Ovary (tissue), 9 donors: Measurements from ENCODE around the gene PCBP1. TPM values are rescaled to one million over a fixed set of nuclear protein-coding genes. Genes with fewer than 3 reads are reported as not detected.

Experiments used
- DNase-seq, 5 donors: peaks; one replicate each; pipeline ENCODE4 v3.0.0-alpha.2; 2019 to 2020
- H3K27ac ChIP-seq, 2 donors: fragments of 200-600 bp; one replicate each; pipeline versions ENCODE4 v1.5.1 to v1.8.0; 2019 to 2022
- H3K27me3 ChIP-seq: fragments of 200-600 bp; one replicate; pipeline ENCODE4 v1.8.0; 2022
- H3K36me3 ChIP-seq: fragments of 200-600 bp; sonication (generic); one replicate; pipeline ENCODE4 v1.5.1; 2019
- H3K4me1 ChIP-seq: one replicate; pipeline ENCODE4 v1.8.1; 2013; ENCODE audit warnings: mild to moderate bottlenecking, moderate library complexity; ENCODE audit not compliant: insufficient read depth
- H3K4me3 ChIP-seq: fragments of 200-600 bp; sonication (generic); one replicate; pipeline ENCODE4 v1.5.1; 2017
- H3K9me3 ChIP-seq, 2 donors: fragments of 200-600 bp in 1 of 2; sonication (generic) in 1 of 2; one replicate each; pipeline versions ENCODE4 v1.5.1 to v1.8.1; 2013 to 2019; ENCODE audit warnings: mild to moderate bottlenecking in 1 of 2, moderate library complexity in 1 of 2
- EP300 ChIP-seq: sonication (generic); formaldehyde crosslinking; IDR thresholded peaks from one replicate; pipeline ENCODE4 v1.6.1; 2017; ENCODE audit warnings: antibody characterized with exemption
- POLR2A ChIP-seq: fragments of 450-650 bp; IDR thresholded peaks from one replicate; pipeline ENCODE4 v1.6.1; 2017; ENCODE audit warnings: antibody characterized with exemption, mild to moderate bottlenecking, moderate library complexity
- WGBS, 3 donors: extraction: QIAGEN DNeasy Blood & Tissue Kit in 1 of 3; methylation state at CpG; one replicate each; pipeline versions ENCODE4 v1.1.5 to v1.1.7; 2013 to 2017; 5-methylcytosine and 5-hydroxymethylcytosine counted together
- intact Hi-C, 4 donors: fragments of 100-400 bp; cut with DNase I; formaldehyde crosslinking; loops; one replicate each; pipeline versions ENCODE4 v1.11.0 to v1.15.1; 2022 to 2023
- polyA plus RNA-seq, 2 donors: library from polyadenylated mRNA; stranded (reverse); fragments of 200-250 nt in 1 of 2; fragments of 350-450 nt in 1 of 2; fragmentation: Illumina TruSeq in 1 of 2; extraction: RNeasy Lipid Tissue Mini Kit (QIAGEN cat#74804) in 1 of 2; gene quantifications; one replicate each; pipeline ENCODE4 v1.2.3, GENCODE V29; 2013 to 2014
- total RNA-seq, 7 donors: library from RNA; depleted of rRNA in 2 of 7; stranded (reverse); fragments of >200 nt in 2 of 7; fragmentation: NEBNext Ultra II Directional in 3 of 7; extraction: Animal tissue kit (Norgen Biotek cat#: 25700) in 3 of 7; gene quantifications; one replicate each; pipeline versions ENCODE4 v1.1.0 to v1.2.4, GENCODE V29; 2016 to 2023
- TF ChIP-seq, protein P1 (sequence below), 3 donors: fragments of 450-650 bp in 2 of 3; fragments of 200-600 bp in 1 of 3; IDR thresholded peaks; one replicate each; pipeline versions ENCODE4 v1.5.1 to v1.8.0; 2016 to 2022; ENCODE audit warnings: antibody characterized with exemption in 3 of 3, mild to moderate bottlenecking in 1 of 3
- donor health status: DM: no; HTN: no; CAD: no; lungs with moderate emphysema.
- donor health status: DM: no; HTN: no; CAD: no.
- donor health status: Bipolar disorder and iron deficiency.
- donor health status: DM: yes; HTN: yes; CAD: no.
- donor health status: DM: no; HTN: no; CAD: no.
- donor health status: DM: yes; HTN: yes; CAD: no.

PCBP1 gene
- total and polyA plus RNA-seq, 9 donors, result 77.1 to 302 (median 267) TPM

DNA sequence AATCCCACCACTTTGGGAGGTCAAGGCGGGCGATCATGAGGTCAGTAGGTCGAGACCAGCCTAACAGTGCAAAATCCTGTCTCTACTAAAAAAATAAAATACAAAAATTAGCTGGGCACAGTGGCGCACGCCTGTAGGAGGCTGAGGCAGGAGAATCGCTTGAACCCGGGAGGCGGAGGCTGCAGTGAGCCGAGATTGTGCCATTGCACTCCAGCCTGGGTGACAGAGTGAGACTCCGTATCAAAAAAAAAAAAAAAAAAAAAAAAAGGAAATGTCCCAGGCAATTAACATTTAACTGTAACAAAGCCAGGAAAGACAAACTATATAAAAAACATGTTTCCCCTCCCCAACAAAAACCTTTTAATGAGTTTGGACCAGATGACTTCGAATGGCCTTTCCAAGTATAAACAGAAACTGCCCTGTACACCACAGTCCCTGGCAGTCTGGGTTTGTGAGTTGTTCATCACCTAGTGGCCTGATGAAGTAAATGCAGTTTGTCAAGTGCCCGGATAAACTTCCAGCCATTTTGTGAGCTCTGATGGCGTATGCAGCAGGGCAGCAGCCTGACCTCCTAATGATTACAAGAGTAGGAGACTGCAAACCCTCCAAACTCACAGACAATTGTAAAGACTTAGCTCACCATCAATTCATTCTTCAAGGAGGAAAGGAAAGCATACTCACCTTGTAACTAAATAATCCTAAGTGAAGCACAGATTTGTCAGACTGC lies 16.6 kb upstream of the PCBP1 start:
- Histone ChIP-seq H3K27ac (peak overlapping the region; percentile 51 to 54), H3K36me3 (no peaks in the 10 kb centered on the region), H3K4me3 (no peak overlapping the region), H3K4me1 (peaks cover 3% of the 10 kb centered on the region), H3K9me3 (no peaks in the 10 kb centered on the region), H3K27me3 (no peaks in the 10 kb centered on the region)
- intact Hi-C loops, result no loop called here
- peak; percentile 45 to 74 (median 55) for DNase-seq
- no peak for TF ChIP-seq POLR2A
- TF ChIP-seq, protein P1, sequence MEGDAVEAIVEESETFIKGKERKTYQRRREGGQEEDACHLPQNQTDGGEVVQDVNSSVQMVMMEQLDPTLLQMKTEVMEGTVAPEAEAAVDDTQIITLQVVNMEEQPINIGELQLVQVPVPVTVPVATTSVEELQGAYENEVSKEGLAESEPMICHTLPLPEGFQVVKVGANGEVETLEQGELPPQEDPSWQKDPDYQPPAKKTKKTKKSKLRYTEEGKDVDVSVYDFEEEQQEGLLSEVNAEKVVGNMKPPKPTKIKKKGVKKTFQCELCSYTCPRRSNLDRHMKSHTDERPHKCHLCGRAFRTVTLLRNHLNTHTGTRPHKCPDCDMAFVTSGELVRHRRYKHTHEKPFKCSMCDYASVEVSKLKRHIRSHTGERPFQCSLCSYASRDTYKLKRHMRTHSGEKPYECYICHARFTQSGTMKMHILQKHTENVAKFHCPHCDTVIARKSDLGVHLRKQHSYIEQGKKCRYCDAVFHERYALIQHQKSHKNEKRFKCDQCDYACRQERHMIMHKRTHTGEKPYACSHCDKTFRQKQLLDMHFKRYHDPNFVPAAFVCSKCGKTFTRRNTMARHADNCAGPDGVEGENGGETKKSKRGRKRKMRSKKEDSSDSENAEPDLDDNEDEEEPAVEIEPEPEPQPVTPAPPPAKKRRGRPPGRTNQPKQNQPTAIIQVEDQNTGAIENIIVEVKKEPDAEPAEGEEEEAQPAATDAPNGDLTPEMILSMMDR (IDR thresholded peaks at IDR 0.05), result peak; percentile 67 to 89 (median 88)
- no peak for TF ChIP-seq EP300
- WGBS, 3 donors, result 37 to 49% (median 43%) methylated on average over 13 of the region's 13 CpGs

DNA sequence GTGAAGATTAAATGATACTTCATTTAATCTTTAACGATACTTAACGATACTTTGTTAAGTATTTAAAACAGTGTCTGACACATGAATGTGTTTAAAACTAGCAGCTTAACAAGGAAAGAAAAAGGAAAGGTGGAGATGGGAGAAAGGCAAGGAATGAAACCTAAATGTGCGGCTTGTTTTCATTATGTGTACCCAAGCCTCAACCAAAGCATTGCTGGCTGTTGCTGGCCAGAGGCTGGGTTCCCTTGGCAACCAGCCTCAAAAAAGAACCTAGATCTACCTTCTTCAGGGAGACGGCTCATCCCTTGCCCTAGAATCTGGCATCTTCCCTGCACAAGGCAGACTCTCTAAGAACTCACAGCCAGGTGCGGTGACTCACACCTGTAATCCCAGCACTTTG lies 13.8 kb upstream of the PCBP1 start:
- intact Hi-C loops, result no loop called here
- peaks cover 3% of the 10 kb centered on the region for H3K4me1 ChIP-seq
- 50 to 73% (median 51%) methylated on average over 5 of the region's 5 CpGs for WGBS, 3 donors
- H3K27ac ChIP-seq, result no peak overlapping the region
- DNase-seq, result no peak
- TF ChIP-seq EP300, result no peak
- TF ChIP-seq, protein P1 (IDR thresholded peaks at IDR 0.05), result no peak
- no peak for TF ChIP-seq POLR2A
- H3K9me3 ChIP-seq, result no peaks in the 10 kb centered on the region
- no peak overlapping the region for H3K4me3 ChIP-seq
- no peaks in the 10 kb centered on the region for H3K27me3 ChIP-seq
- H3K36me3 ChIP-seq, result no peaks in the 10 kb centered on the region

DNA sequence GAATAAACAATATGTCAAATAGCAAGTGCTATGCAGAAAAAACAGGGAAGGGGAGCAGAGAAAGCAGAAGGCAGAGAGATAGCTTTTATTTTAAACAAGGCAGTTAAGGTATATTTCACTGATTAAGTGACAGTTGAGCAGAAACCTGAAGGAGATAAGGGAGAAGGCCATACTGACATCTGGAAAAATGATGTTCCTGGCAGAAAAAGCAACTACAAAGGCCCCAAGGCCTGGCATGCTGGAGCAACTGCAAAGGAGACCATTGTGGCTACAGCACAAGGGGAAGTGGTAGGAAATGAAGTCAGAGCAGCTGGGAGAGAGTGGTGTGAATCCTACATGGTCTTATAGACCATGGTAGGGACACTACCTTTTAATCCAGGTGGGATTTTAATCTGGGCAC lies 8.9 kb upstream of the PCBP1 start:
- intact Hi-C loops, result no loop called here
- H3K4me1 ChIP-seq, result no peaks in the 10 kb centered on the region
- H3K36me3 ChIP-seq, result no peaks in the 10 kb centered on the region
- no peaks in the 10 kb centered on the region for H3K9me3 ChIP-seq
- no peak for DNase-seq
- H3K4me3 ChIP-seq, result no peak overlapping the region
- no peak overlapping the region for H3K27ac ChIP-seq
- H3K27me3 ChIP-seq, result no peaks in the 10 kb centered on the region
- TF ChIP-seq POLR2A (no peak), EP300 (no peak)
- TF ChIP-seq, protein P1 (IDR thresholded peaks at IDR 0.05), result no peak

DNA sequence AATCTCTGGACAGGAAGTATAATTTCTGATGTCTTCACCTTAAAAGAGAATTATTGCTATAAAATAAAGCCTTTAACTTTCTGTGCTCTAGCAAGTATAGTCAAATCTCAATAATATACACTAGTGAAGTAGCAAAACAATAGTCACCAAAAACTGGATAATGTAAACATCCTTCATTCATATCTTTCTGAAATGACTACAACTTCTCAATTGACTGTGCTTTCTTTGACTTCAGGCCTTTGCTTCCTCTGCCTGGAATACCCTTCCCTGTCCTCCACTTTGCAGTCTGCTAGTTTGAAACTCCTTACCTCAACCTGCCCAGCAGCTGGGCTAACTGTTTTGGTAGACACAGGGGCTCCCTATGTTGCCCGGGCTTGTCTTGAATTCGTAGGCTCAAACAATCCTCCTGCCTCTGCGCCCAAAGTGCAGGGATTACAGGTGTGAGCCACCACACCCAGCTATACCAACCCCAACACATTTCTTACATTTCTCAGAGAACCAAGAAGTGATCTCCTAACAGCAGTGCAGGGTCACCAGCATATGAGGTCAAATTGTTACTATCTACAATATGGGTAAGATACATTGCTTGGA lies 6.6 kb upstream of the PCBP1 start:
- no peak for DNase-seq
- WGBS, 3 donors, result 81 to 93% (median 89%) methylated on average over 3 of the region's 3 CpGs
- H3K27me3 ChIP-seq, result no peaks in the 10 kb centered on the region
- peaks cover 5% of the 10 kb centered on the region for H3K4me1 ChIP-seq
- no peaks in the 10 kb centered on the region for H3K36me3 ChIP-seq
- TF ChIP-seq EP300 (no peak), POLR2A (no peak)
- TF ChIP-seq, protein P1 (IDR thresholded peaks at IDR 0.05), result no peak
- H3K4me3 ChIP-seq, result no peak overlapping the region
- intact Hi-C loops, result loop anchor here in 3 of 4 donors (5.0 to 10.0 kb wide), 3 partner anchors 163 to 214 kb away; partner anchors contain the start of genes MXD1 (in 2 of the 3) and SNRPG (in 1 of the 3)
- H3K9me3 ChIP-seq, result no peaks in the 10 kb centered on the region
- no peak overlapping the region for H3K27ac ChIP-seq
